ENCODE measurements around the gene GOSR2. TPM values are rescaled to one million over a fixed set of nuclear protein-coding genes. Genes with fewer than 3 reads are reported as not detected.

GOSR2 gene
- total and polyA plus RNA-seq, 2 of the 4 experiments (the other 2 are of a cell fraction): 63.4 to 75.6 TPM

GRCh38 chr17:46958041-46958591, 35.2 kb downstream of the GOSR2 start:
- Histone ChIP-seq H3K9me3 (ENCODE audit: control insufficient read depth, insufficient read depth, low read length) (peaks cover 2% of the 10 kb centered on the region; the same call in 1 of the 2 replicates), H3K4me3 (ENCODE audit: insufficient read depth, low read depth, low read length) (no peak overlapping the region), H4K20me1 (ENCODE audit: insufficient read depth, low read length) (no peaks in the 10 kb centered on the region), H3K4me1 (ENCODE audit: control insufficient read depth, insufficient read depth, low read length) (peaks cover 2% of the 10 kb centered on the region), H3K4me2 (ENCODE audit: low read depth, low read length) (no peak overlapping the region), H2AFZ (replicated peaks; ENCODE audit: low read length, poor library complexity) (no peak overlapping the region), H2BK15ac (ENCODE audit: low read depth, low read length) (no peak overlapping the region), H3K23ac (ENCODE audit: low read depth, low read length) (no peak overlapping the region), H4K8ac (ENCODE audit: low read depth in 2 of 2, low read length in 2 of 2) (no peak overlapping the region), H4K5ac (ENCODE audit: low read depth, low read length) (no peak overlapping the region), H3K56ac (ENCODE audit: extremely low read depth, insufficient read depth, low read length) (no peak overlapping the region), H3K4ac (ENCODE audit: low read depth, low read length) (no peak overlapping the region), H3K9ac (ENCODE audit: low read depth, low read length) (no peak overlapping the region), H3K18ac (ENCODE audit: low read depth, low read length) (no peak overlapping the region), H2BK5ac (ENCODE audit: low read depth, low read length, poor library complexity, severe bottlenecking) (no peak overlapping the region), H3K79me1 (ENCODE audit: low read depth in 1 of 2, low read length in 2 of 2) (no peaks in the 10 kb centered on the region), H3K27me3 (ENCODE audit: control insufficient read depth, insufficient read depth, low read length) (peaks cover 16% of the 10 kb centered on the region), H2BK120ac (ENCODE audit: low read depth, low read length) (no peak overlapping the region), H4K91ac (ENCODE audit: insufficient read depth, low read depth, low read length) (no peak overlapping the region), H3K36me3 (ENCODE audit: control insufficient read depth, insufficient read depth, low read length) (no peaks in the 10 kb centered on the region), H3K27ac (ENCODE audit: insufficient read depth, low read length) (no peak overlapping the region), H3K9me1 (ENCODE audit: insufficient read depth, low read length) (no peaks in the 10 kb centered on the region; the same call in 1 of the 2 replicates), H3K14ac (replicated peaks; ENCODE audit: low read depth, low read length) (no peak overlapping the region), H2BK20ac (ENCODE audit: low read depth, low read length) (no peak overlapping the region), H2AK9ac (replicated peaks; ENCODE audit: low read depth, low read length, poor library complexity) (no peak overlapping the region), H2AK5ac (ENCODE audit: low read depth, low read length) (no peak overlapping the region; the same call in 1 of the 2 replicates)
- intact Hi-C loops (cut with micrococcal nuclease) (no loop called here), dilution Hi-C loops (cut with HindIII; ENCODE audit: low sequenced_read_pairs, unreplicated experiment) (no loop called here), in situ Hi-C loops (cut with MboI; ENCODE audit: low sequenced_read_pairs) (no loop called here)
- ATAC-seq (ENCODE audit: low read depth) (no peak), DNase-seq (no peak)
- no peak for TF ChIP-seq RFX5 (IDR thresholded peaks at IDR 0.05; ENCODE audit: low read depth, low read length)
- no peak for TF ChIP-seq CHD1 (IDR thresholded peaks at IDR 0.05; ENCODE audit: low read depth, low read length)
- TF ChIP-seq SMC3 (IDR thresholded peaks at IDR 0.05; ENCODE audit: low read depth, low read length): no peak
- TF ChIP-seq CEBPB (IDR thresholded peaks at IDR 0.05; ENCODE audit: low read depth, low read length): no peak
- no peak for TF ChIP-seq MAFK (IDR thresholded peaks at IDR 0.05; ENCODE audit: low read depth, low read length)
- no peak for TF ChIP-seq MAZ (IDR thresholded peaks at IDR 0.05; ENCODE audit: borderline replicate concordance, low read depth, low read length)
- TF ChIP-seq, protein P1, sequence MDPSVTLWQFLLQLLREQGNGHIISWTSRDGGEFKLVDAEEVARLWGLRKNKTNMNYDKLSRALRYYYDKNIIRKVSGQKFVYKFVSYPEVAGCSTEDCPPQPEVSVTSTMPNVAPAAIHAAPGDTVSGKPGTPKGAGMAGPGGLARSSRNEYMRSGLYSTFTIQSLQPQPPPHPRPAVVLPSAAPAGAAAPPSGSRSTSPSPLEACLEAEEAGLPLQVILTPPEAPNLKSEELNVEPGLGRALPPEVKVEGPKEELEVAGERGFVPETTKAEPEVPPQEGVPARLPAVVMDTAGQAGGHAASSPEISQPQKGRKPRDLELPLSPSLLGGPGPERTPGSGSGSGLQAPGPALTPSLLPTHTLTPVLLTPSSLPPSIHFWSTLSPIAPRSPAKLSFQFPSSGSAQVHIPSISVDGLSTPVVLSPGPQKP (IDR thresholded peaks at IDR 0.05; ENCODE audit: borderline replicate concordance, low read depth, low read length): no peak
- no peak for TF ChIP-seq MXI1 (IDR thresholded peaks at IDR 0.05; ENCODE audit: borderline replicate concordance, low read depth, low read length)
- no peak for TF ChIP-seq NFE2L2 (IDR thresholded peaks at IDR 0.05; ENCODE audit: low read depth, low read length)
- no peak for TF ChIP-seq FOS (IDR thresholded peaks at IDR 0.05; ENCODE audit: low read depth, low read length)
- TF ChIP-seq, protein P2, sequence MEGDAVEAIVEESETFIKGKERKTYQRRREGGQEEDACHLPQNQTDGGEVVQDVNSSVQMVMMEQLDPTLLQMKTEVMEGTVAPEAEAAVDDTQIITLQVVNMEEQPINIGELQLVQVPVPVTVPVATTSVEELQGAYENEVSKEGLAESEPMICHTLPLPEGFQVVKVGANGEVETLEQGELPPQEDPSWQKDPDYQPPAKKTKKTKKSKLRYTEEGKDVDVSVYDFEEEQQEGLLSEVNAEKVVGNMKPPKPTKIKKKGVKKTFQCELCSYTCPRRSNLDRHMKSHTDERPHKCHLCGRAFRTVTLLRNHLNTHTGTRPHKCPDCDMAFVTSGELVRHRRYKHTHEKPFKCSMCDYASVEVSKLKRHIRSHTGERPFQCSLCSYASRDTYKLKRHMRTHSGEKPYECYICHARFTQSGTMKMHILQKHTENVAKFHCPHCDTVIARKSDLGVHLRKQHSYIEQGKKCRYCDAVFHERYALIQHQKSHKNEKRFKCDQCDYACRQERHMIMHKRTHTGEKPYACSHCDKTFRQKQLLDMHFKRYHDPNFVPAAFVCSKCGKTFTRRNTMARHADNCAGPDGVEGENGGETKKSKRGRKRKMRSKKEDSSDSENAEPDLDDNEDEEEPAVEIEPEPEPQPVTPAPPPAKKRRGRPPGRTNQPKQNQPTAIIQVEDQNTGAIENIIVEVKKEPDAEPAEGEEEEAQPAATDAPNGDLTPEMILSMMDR (conservative IDR thresholded peaks at IDR 0.05; ENCODE audit: low read depth, low read length): no peak
- TF ChIP-seq RAD21 (IDR thresholded peaks at IDR 0.05; ENCODE audit: low read length): no peak
- no peak for TF ChIP-seq RCOR1 (IDR thresholded peaks at IDR 0.05; ENCODE audit: insufficient replicate concordance, low read length)
- no peak for TF ChIP-seq USF2 (IDR thresholded peaks at IDR 0.05; ENCODE audit: low read depth, low read length)
- TF ChIP-seq BHLHE40 (IDR thresholded peaks at IDR 0.05; ENCODE audit: low read depth, low read length): no peak
- POLR2A ChIA-PET (ENCODE audit: unreplicated experiment): no interaction called here
- no CpG with 5 or more reads among the region's 8 CpGs for WGBS, 2 experiments (ENCODE audit: extremely low coverage in 2 of 2, insufficient read length in 1 of 2)
- CTCF ChIA-PET: interaction anchor here (0.6 kb wide), 1 partner anchor 16 kb away, joined by 3 read pairs; no protein-coding TSS in a partner anchor
- BruUV-seq (replicated peaks): no TSS peak
